Thoracic aorta endothelial cell (primary cell): ENCODE data around the gene MARCHF4. TPM values are rescaled to one million over a fixed set of nuclear protein-coding genes. Genes with fewer than 3 reads are reported as not detected.

Source experiments
- small RNA-seq: library from RNA; depleted of rRNA; stranded (forward); fragments of <200 nt; gene quantifications from one replicate; pipeline ENCODE3, GENCODE V24; 2012
- total RNA-seq: library from RNA; depleted of rRNA; stranded (reverse); fragments of >200 nt; gene quantifications from 2 replicates; pipeline ENCODE4 v1.2.3, GENCODE V29; 2012

The MARCHF4 gene, protein sequence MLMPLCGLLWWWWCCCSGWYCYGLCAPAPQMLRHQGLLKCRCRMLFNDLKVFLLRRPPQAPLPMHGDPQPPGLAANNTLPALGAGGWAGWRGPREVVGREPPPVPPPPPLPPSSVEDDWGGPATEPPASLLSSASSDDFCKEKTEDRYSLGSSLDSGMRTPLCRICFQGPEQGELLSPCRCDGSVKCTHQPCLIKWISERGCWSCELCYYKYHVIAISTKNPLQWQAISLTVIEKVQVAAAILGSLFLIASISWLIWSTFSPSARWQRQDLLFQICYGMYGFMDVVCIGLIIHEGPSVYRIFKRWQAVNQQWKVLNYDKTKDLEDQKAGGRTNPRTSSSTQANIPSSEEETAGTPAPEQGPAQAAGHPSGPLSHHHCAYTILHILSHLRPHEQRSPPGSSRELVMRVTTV
- total RNA-seq = 9.6 and 10.9 TPM in 2 replicates

GRCh38 chr2:216371721-216372702 is at the start of gene MARCHF4:
MARCHF4 (minus strand) TSS chr2:216372483; CDS start chr2:216370260, 2,223 bp downstream.

GRCh38 chr2:216412022-216412999 is 40.0 kb upstream of the MARCHF4 start, which contains the start of gene SMARCAL1:
SMARCAL1 (plus strand) TSS chr2:216412484; CDS start chr2:216414705, 2,221 bp downstream.

Small RNAs within 50 kb of the gene (small RNA-seq; reads per million reads assigned to genes)
- gene RF00019 = not detected

Other genes starting within 250 kb of the MARCHF4 start
- gene SMARCAL1, start 40.0 kb upstream of the MARCHF4 start, total RNA-seq = 16.6 and 22.1 TPM in 2 replicates
- 879 and 926 TPM in 2 replicates for gene RPL37A, start 126.4 kb upstream of the MARCHF4 start, total RNA-seq